H1 (cell line): ENCODE results near the gene SPTBN5. TPM values are rescaled to one million over a fixed set of nuclear protein-coding genes. Genes with fewer than 3 reads are reported as not detected.

ENCODE experiments used
- SIX5 ChIP-seq: IDR thresholded peaks from 2 replicates; pipeline ENCODE4 v1.6.1; 2011; ENCODE audit warnings: mild to moderate bottlenecking, low read depth, low read length
- TAF1 ChIP-seq: IDR thresholded peaks from 2 replicates; pipeline ENCODE4 v1.6.1; 2011; ENCODE audit warnings: mild to moderate bottlenecking, low read depth, low read length
- TBP ChIP-seq: IDR thresholded peaks from 2 replicates; pipeline ENCODE4 v1.6.1; 2011; ENCODE audit warnings: low read depth, low read length, improper control_type of control experiment
- polyA plus RNA-seq, 7 experiments: library from polyadenylated mRNA; depleted of rRNA in 3 of 7; stranded (reverse) in 5 of 7; unstranded in 2 of 7; fragments of >200 nt in 5 of 7; fragments of 200-250 nt in 2 of 7; gene quantifications; 1 replicate in 5 of 7; 2 replicates in 1 of 7; 4 replicates in 1 of 7; pipeline versions ENCODE4 v1.2.1 to v1.2.3, GENCODE V29; 2011 to 2013; ENCODE audit warnings: missing spikeins in 2 of 7, mixed read lengths in 2 of 7
- total RNA-seq: library from RNA; stranded (reverse); fragmentation: NEBNext Ultra II Directional; extraction: Animal tissue kit (Norgen Biotek cat#: 25700); gene quantifications from 2 replicates; pipeline ENCODE4 v1.2.1, GENCODE V29; 2021

SPTBN5 gene
- total and polyA plus RNA-seq, 2 of the 8 experiments (the other 6 are each of a cell fraction or from before 2014, with no cell fraction given) = 0.32 to 0.84 TPM

DNA sequence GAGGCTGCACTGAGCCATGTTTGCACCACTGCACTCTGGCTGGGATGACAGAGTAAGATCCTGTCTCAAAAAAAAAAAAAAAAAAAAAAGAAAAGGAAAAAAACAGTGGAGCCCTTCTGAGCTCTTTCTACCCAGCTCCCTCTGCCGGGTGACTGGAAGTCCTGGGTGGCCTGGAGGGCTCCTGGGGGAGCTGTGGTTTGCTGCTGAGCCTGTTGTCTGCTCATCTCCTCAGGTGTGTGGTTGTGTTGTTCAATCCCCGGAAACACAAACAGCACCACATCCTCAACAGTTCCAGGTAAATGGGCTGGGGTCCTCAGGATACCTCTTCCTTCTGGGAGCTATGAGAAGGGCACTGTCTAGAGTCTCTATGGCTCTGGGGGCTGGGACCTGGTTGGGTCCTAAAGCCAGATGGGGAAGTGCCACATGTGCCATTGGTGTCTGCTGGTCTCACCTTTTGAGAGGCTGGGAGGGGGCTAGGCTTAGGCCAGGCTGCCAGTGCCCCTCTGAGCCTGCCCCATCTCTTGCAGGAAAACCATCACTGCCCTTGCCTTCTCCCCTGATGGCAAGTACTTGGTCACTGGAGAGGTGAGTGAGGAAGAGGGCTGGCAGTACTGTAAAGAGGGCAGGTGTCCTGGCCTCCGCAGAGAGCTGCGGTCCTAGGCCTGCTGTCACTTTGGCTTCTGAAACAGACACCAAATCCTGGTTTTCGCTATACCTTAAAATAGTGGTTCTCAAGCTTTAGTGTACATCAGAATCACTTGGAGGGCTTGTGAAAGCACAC lies 83.0 kb downstream of the SPTBN5 start (continued):
- TF ChIP-seq SIX5 = no peak
- no peak for TF ChIP-seq TBP
- no peak for TF ChIP-seq TAF1
